HEK293 (cell line): ENCODE results near the gene ADCY4.
A peak's percentile ranks its signal among the peaks of the same experiment; 100 is the strongest.

Experiments
- BCL11B ChIP-seq: fragments of 450-650 bp; formaldehyde crosslinking; IDR thresholded peaks from 2 replicates; pipeline ENCODE4 v1.5.1; 2016; ENCODE audit warnings: low read depth, missing biosample characterization, missing genetic modification characterization
- GLIS1 ChIP-seq: fragments of 450-650 bp; formaldehyde crosslinking; IDR thresholded peaks from 2 replicates; pipeline ENCODE4 v1.5.1; 2016; ENCODE audit warnings: missing biosample characterization, missing genetic modification characterization
- GLIS2 ChIP-seq: fragments of 450-650 bp; formaldehyde crosslinking; IDR thresholded peaks from 2 replicates; pipeline ENCODE4 v1.5.1; 2016; ENCODE audit warnings: missing biosample characterization, missing genetic modification characterization
- KLF1 ChIP-seq: fragments of 450-650 bp; formaldehyde crosslinking; IDR thresholded peaks from 2 replicates; pipeline ENCODE4 v1.5.1; 2016; ENCODE audit warnings: missing biosample characterization, missing genetic modification characterization
- KLF10 ChIP-seq: fragments of 450-650 bp; IDR thresholded peaks from 2 replicates; pipeline ENCODE4 v1.5.1; 2018; ENCODE audit warnings: missing biosample characterization, mild to moderate bottlenecking, missing genetic modification characterization
- SP3 ChIP-seq: fragments of 450-650 bp; formaldehyde crosslinking; IDR thresholded peaks from 2 replicates; pipeline ENCODE4 v1.5.1; 2016; ENCODE audit warnings: missing biosample characterization, missing genetic modification characterization
- ZBTB20 ChIP-seq: fragments of 450-650 bp; formaldehyde crosslinking; IDR thresholded peaks from 2 replicates; pipeline ENCODE4 v1.5.1; 2016; ENCODE audit warnings: missing biosample characterization, missing genetic modification characterization
- ZBTB7A ChIP-seq: fragments of 450-650 bp; formaldehyde crosslinking; IDR thresholded peaks from 2 replicates; pipeline ENCODE4 v1.5.1; 2016; ENCODE audit warnings: low read depth, missing biosample characterization, missing genetic modification characterization
- ZFP69B ChIP-seq: fragments of 450-650 bp; formaldehyde crosslinking; IDR thresholded peaks from 2 replicates; pipeline ENCODE4 v1.5.1; 2016; ENCODE audit warnings: missing biosample characterization, missing genetic modification characterization
- ZNF175 ChIP-seq: fragments of 450-650 bp; formaldehyde crosslinking; IDR thresholded peaks from 2 replicates; pipeline ENCODE4 v1.5.1; 2016; ENCODE audit warnings: missing biosample characterization, missing genetic modification characterization
- ZNF239 ChIP-seq: fragments of 450-650 bp; formaldehyde crosslinking; IDR thresholded peaks from 2 replicates; pipeline ENCODE4 v1.5.1; 2016; ENCODE audit warnings: missing biosample characterization, missing genetic modification characterization
- ZNF280D ChIP-seq: fragments of 450-650 bp; formaldehyde crosslinking; IDR thresholded peaks from 2 replicates; pipeline ENCODE4 v1.5.1; 2016; ENCODE audit warnings: missing biosample characterization, missing genetic modification characterization
- ZNF311 ChIP-seq: fragments of 450-650 bp; formaldehyde crosslinking; IDR thresholded peaks from 2 replicates; pipeline ENCODE4 v1.5.1; 2017; ENCODE audit warnings: missing biosample characterization, missing genetic modification characterization, borderline replicate concordance
- ZNF354C ChIP-seq: fragments of 450-650 bp; formaldehyde crosslinking; IDR thresholded peaks from 2 replicates; pipeline ENCODE4 v1.5.1; 2016; ENCODE audit warnings: missing biosample characterization, missing genetic modification characterization, low read depth, borderline replicate concordance
- ZNF426 ChIP-seq: fragments of 450-650 bp; formaldehyde crosslinking; IDR thresholded peaks from 2 replicates; pipeline ENCODE4 v1.5.1; 2017; ENCODE audit warnings: missing biosample characterization, missing genetic modification characterization, mild to moderate bottlenecking, inconsistent platforms, moderate library complexity
- ZNF433 ChIP-seq: fragments of 450-650 bp; formaldehyde crosslinking; IDR thresholded peaks from 2 replicates; pipeline ENCODE4 v1.5.1; 2016; ENCODE audit warnings: missing biosample characterization, missing genetic modification characterization, low read depth
- ZNF514 ChIP-seq: fragments of 450-650 bp; formaldehyde crosslinking; IDR thresholded peaks from 2 replicates; pipeline ENCODE4 v1.5.1; 2016; ENCODE audit warnings: missing biosample characterization, missing genetic modification characterization
- ZNF521 ChIP-seq: fragments of 450-650 bp; formaldehyde crosslinking; IDR thresholded peaks from 2 replicates; pipeline ENCODE4 v1.5.1; 2017; ENCODE audit warnings: missing biosample characterization, mild to moderate bottlenecking, missing genetic modification characterization
- ZNF544 ChIP-seq: fragments of 450-650 bp; formaldehyde crosslinking; IDR thresholded peaks from 2 replicates; pipeline ENCODE4 v1.5.0; 2017; ENCODE audit warnings: missing biosample characterization, missing genetic modification characterization
- ZNF549 ChIP-seq: fragments of 450-650 bp; IDR thresholded peaks from 2 replicates; pipeline ENCODE4 v1.5.1; 2018; ENCODE audit warnings: missing biosample characterization, missing genetic modification characterization, mild to moderate bottlenecking, inconsistent platforms, moderate library complexity
- ZNF571 ChIP-seq: fragments of 450-650 bp; formaldehyde crosslinking; IDR thresholded peaks from 2 replicates; pipeline ENCODE4 v1.5.0; 2017; ENCODE audit warnings: missing biosample characterization, missing genetic modification characterization
- ZNF580 ChIP-seq: fragments of 450-650 bp; formaldehyde crosslinking; IDR thresholded peaks from 2 replicates; pipeline ENCODE4 v1.5.1; 2016; ENCODE audit warnings: missing biosample characterization, missing genetic modification characterization
- ZNF610 ChIP-seq: fragments of 450-650 bp; formaldehyde crosslinking; IDR thresholded peaks from 2 replicates; pipeline ENCODE4 v1.5.1; 2016; ENCODE audit warnings: missing biosample characterization, missing genetic modification characterization, borderline replicate concordance
- ZNF639 ChIP-seq: fragments of 450-650 bp; formaldehyde crosslinking; IDR thresholded peaks from 2 replicates; pipeline ENCODE4 v1.5.1; 2016; ENCODE audit warnings: missing biosample characterization, missing genetic modification characterization
- ZNF747 ChIP-seq: fragments of 450-650 bp; formaldehyde crosslinking; IDR thresholded peaks from 2 replicates; pipeline ENCODE4 v1.5.1; 2016; ENCODE audit warnings: missing biosample characterization, missing genetic modification characterization
- TF ChIP-seq, protein P1 (sequence below): fragments of 450-650 bp; formaldehyde crosslinking; IDR thresholded peaks from 2 replicates; pipeline ENCODE4 v1.5.1; 2016; ENCODE audit warnings: missing biosample characterization, missing genetic modification characterization, low read depth
- TF ChIP-seq, protein P2 (sequence below): fragments of 450-650 bp; formaldehyde crosslinking; IDR thresholded peaks from 2 replicates; pipeline ENCODE4 v1.5.1; 2016; ENCODE audit warnings: missing biosample characterization, missing genetic modification characterization
- TF ChIP-seq, protein P3 (sequence below): fragments of 450-650 bp; formaldehyde crosslinking; IDR thresholded peaks from 2 replicates; pipeline ENCODE4; 2016; ENCODE audit warnings: missing biosample characterization, missing genetic modification characterization
- TF ChIP-seq, protein P4 (sequence below): fragments of 450-650 bp; formaldehyde crosslinking; optimal IDR thresholded peaks from 2 replicates; pipeline ENCODE3; 2016; ENCODE audit warnings: missing biosample characterization, mild to moderate bottlenecking, missing genetic modification characterization

Gene ADCY4

DNA sequence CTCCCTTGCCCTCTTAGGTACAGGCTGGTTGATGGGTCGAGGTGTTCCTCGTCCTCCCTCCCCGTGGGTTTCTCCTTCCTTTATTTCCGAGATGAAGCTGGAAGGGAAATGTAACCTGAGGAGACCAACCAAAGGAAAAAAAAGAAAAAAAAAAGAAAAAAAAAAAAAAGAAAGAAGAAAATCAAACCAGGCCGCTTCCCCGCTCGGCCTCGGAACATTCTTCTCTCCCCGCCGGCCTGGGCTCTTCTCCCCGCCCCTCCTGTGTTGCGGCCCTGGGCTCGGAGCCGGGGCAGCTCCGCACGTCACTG is 31.5 kb upstream of the ADCY4 start (continued):
- TF ChIP-seq KLF10 (tag by site-specific recombination) (no peak), ZNF433 (no peak), SP3 (tag by site-specific recombination) (no peak), ZNF580 (tag by site-specific recombination) (no peak), ZNF354C (tag by site-specific recombination) (no peak), BCL11B (tag by site-specific recombination) (peak; percentile 20; the same call in 1 of the 2 replicates), ZNF747 (no peak), ZNF521 (tag by site-specific recombination) (no peak), ZNF426 (tag by site-specific recombination) (no peak), ZNF639 (no peak), ZNF311 (tag by site-specific recombination) (no peak), GLIS1 (tag by site-specific recombination) (no peak), ZBTB7A (no peak), ZNF514 (tag by site-specific recombination) (no peak), ZFP69B (tag by site-specific recombination) (no peak), ZNF175 (tag by site-specific recombination) (no peak), GLIS2 (tag by site-specific recombination) (peak; percentile 77), ZNF610 (tag by site-specific recombination) (no peak), ZNF239 (no peak), KLF1 (tag by site-specific recombination) (no peak), ZBTB20 (tag by site-specific recombination) (peak; percentile 59; the same call in 1 of the 2 replicates), ZNF544 (no peak), ZNF280D (no peak), ZNF571 (tag by site-specific recombination) (no peak), ZNF549 (tag by site-specific recombination) (no peak)
- TF ChIP-seq, protein P1, sequence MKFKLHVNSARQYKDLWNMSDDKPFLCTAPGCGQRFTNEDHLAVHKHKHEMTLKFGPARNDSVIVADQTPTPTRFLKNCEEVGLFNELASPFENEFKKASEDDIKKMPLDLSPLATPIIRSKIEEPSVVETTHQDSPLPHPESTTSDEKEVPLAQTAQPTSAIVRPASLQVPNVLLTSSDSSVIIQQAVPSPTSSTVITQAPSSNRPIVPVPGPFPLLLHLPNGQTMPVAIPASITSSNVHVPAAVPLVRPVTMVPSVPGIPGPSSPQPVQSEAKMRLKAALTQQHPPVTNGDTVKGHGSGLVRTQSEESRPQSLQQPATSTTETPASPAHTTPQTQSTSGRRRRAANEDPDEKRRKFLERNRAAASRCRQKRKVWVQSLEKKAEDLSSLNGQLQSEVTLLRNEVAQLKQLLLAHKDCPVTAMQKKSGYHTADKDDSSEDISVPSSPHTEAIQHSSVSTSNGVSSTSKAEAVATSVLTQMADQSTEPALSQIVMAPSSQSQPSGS (tag by site-specific recombination), result no peak
- TF ChIP-seq, protein P2, sequence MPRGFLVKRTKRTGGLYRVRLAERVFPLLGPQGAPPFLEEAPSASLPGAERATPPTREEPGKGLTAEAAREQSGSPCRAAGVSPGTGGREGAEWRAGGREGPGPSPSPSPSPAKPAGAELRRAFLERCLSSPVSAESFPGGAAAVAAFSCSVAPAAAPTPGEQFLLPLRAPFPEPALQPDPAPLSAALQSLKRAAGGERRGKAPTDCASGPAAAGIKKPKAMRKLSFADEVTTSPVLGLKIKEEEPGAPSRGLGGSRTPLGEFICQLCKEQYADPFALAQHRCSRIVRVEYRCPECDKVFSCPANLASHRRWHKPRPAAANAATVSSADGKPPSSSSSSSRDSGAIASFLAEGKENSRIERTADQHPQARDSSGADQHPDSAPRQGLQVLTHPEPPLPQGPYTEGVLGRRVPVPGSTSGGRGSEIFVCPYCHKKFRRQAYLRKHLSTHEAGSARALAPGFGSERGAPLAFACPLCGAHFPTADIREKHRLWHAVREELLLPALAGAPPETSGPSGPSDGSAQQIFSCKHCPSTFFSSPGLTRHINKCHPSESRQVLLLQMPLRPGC, result no peak
- TF ChIP-seq, protein P3, sequence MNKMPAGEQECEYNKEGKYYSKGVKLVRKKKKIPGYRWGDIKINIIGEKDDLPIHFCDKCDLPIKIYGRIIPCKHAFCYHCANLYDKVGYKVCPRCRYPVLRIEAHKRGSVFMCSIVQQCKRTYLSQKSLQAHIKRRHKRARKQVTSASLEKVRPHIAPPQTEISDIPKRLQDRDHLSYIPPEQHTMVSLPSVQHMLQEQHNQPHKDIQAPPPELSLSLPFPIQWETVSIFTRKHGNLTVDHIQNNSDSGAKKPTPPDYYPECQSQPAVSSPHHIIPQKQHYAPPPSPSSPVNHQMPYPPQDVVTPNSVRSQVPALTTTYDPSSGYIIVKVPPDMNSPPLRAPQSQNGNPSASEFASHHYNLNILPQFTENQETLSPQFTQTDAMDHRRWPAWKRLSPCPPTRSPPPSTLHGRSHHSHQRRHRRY, result no peak
- TF ChIP-seq, protein P4, sequence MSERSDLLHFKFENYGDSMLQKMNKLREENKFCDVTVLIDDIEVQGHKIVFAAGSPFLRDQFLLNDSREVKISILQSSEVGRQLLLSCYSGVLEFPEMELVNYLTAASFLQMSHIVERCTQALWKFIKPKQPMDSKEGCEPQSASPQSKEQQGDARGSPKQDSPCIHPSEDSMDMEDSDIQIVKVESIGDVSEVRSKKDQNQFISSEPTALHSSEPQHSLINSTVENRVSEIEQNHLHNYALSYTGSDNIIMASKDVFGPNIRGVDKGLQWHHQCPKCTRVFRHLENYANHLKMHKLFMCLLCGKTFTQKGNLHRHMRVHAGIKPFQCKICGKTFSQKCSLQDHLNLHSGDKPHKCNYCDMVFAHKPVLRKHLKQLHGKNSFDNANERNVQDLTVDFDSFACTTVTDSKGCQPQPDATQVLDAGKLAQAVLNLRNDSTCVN, result no peak
